Testis (tissue), 2 donors: Measurements from ENCODE around the gene USP50.

ENCODE experiments used
- POLR2A ChIP-seq: fragments of 450-650 bp; IDR thresholded peaks from one replicate; pipeline ENCODE4 v1.6.1; 2017; ENCODE audit warnings: antibody characterized with exemption, mild to moderate bottlenecking, moderate library complexity
- TF ChIP-seq, protein P1 (sequence below), 3 experiments: fragments of 450-650 bp in 2 of 3; fragments of 200-600 bp in 1 of 3; sonication (generic) in 1 of 3; IDR thresholded peaks; one replicate each; pipeline ENCODE4 v1.5.1; 2016 to 2019; ENCODE audit warnings: antibody characterized with exemption in 3 of 3, mild to moderate bottlenecking in 2 of 3, moderate library complexity in 1 of 3

GRCh38 chr15:50493625-50494024 is 52.8 kb downstream of the USP50 start:
- TF ChIP-seq, protein P1, sequence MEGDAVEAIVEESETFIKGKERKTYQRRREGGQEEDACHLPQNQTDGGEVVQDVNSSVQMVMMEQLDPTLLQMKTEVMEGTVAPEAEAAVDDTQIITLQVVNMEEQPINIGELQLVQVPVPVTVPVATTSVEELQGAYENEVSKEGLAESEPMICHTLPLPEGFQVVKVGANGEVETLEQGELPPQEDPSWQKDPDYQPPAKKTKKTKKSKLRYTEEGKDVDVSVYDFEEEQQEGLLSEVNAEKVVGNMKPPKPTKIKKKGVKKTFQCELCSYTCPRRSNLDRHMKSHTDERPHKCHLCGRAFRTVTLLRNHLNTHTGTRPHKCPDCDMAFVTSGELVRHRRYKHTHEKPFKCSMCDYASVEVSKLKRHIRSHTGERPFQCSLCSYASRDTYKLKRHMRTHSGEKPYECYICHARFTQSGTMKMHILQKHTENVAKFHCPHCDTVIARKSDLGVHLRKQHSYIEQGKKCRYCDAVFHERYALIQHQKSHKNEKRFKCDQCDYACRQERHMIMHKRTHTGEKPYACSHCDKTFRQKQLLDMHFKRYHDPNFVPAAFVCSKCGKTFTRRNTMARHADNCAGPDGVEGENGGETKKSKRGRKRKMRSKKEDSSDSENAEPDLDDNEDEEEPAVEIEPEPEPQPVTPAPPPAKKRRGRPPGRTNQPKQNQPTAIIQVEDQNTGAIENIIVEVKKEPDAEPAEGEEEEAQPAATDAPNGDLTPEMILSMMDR (IDR thresholded peaks at IDR 0.05): no peak
- no peak for TF ChIP-seq POLR2A
